GM23248 (cell line): ENCODE results near the gene TMC1. TPM values are rescaled to one million over a fixed set of nuclear protein-coding genes. Genes with fewer than 3 reads are reported as not detected.

Experiments
- DNase-seq: peaks from one replicate; pipeline ENCODE4 v3.0.0-alpha.2; 2015
- H2AFZ ChIP-seq: fragments of 200-600 bp; sonication (generic); 2 replicates; pipeline ENCODE4 v1.6.1; 2016; ENCODE audit warnings: antibody characterized with exemption
- H3F3A ChIP-seq: fragments of 200-600 bp; sonication (generic); 2 replicates; pipeline ENCODE4 v1.6.1; 2016; ENCODE audit warnings: mild to moderate bottlenecking, antibody characterized with exemption, mixed run types; ENCODE audit not compliant: insufficient read depth
- H3K27ac ChIP-seq: fragments of 200-600 bp; sonication (generic); 2 replicates; pipeline ENCODE4 v1.5.1; 2016; ENCODE audit warnings: mild to moderate bottlenecking
- H3K27me3 ChIP-seq: fragments of 200-600 bp; sonication (generic); replicated peaks from 2 replicates; pipeline ENCODE4 v1.6.1; 2016; ENCODE audit warnings: mild to moderate bottlenecking; ENCODE audit not compliant: insufficient read depth
- H3K36me3 ChIP-seq: fragments of 200-600 bp; sonication (generic); 2 replicates; pipeline ENCODE4 v1.6.1; 2016; ENCODE audit warnings: low read depth, mild to moderate bottlenecking
- H3K4me1 ChIP-seq: fragments of 200-600 bp; sonication (generic); 2 replicates; pipeline ENCODE4 v1.6.1; 2016; ENCODE audit warnings: mild to moderate bottlenecking; ENCODE audit not compliant: insufficient read depth
- H3K4me2 ChIP-seq: fragments of 200-600 bp; sonication (generic); one replicate; pipeline ENCODE4 v1.6.1; 2016; ENCODE audit warnings: mild to moderate bottlenecking; ENCODE audit not compliant: unreplicated experiment
- H3K4me3 ChIP-seq: fragments of 200-600 bp; sonication (generic); 2 replicates; pipeline ENCODE4 v1.5.1; 2016; ENCODE audit warnings: mild to moderate bottlenecking
- H3K79me2 ChIP-seq: fragments of 200-600 bp; sonication (generic); 2 replicates; pipeline ENCODE4 v1.6.1; 2016; ENCODE audit warnings: mild to moderate bottlenecking; ENCODE audit not compliant: insufficient read depth
- H3K9ac ChIP-seq: fragments of 200-600 bp; sonication (generic); 2 replicates; pipeline ENCODE4 v1.6.1; 2016; ENCODE audit warnings: mild to moderate bottlenecking
- H3K9me2 ChIP-seq: fragments of 200-600 bp; sonication (generic); 2 replicates; pipeline ENCODE4 v1.6.1; 2016; ENCODE audit warnings: mixed run types, mild to moderate bottlenecking, moderate library complexity; ENCODE audit not compliant: insufficient read depth
- H3K9me3 ChIP-seq: fragments of 200-600 bp; sonication (generic); one replicate; pipeline ENCODE4 v1.6.1; 2017; ENCODE audit warnings: low read depth
- H4K20me1 ChIP-seq: fragments of 200-600 bp; sonication (generic); 2 replicates; pipeline ENCODE4 v1.6.0; 2016; ENCODE audit not compliant: insufficient read depth
- EZH2 ChIP-seq: fragments of 200-600 bp; sonication (generic); IDR thresholded peaks from 2 replicates; pipeline ENCODE4 v1.6.1; 2018; ENCODE audit warnings: antibody characterized with exemption, mild to moderate bottlenecking; ENCODE audit not compliant: insufficient read depth, poor library complexity, severe bottlenecking
- EZH2phosphoT487 ChIP-seq: fragments of 200-600 bp; sonication (generic); IDR thresholded peaks from 2 replicates; pipeline ENCODE4 v1.6.1; 2018; ENCODE audit warnings: antibody characterized with exemption, moderate library complexity, mild to moderate bottlenecking, low read depth; ENCODE audit not compliant: insufficient read depth
- WGBS, 2 experiments: methylation state at CpG; one replicate each; pipeline ENCODE4 v1.1.6; 2015 to 2017; ENCODE audit warnings: low lambda C conversion rate in 2 of 2, low coverage in 1 of 2; ENCODE audit errors: missing lambda C conversion rate in 2 of 2; 5-methylcytosine and 5-hydroxymethylcytosine counted together
- in situ Hi-C: fragments of 300-500 bp; cut with MboI; formaldehyde crosslinking; loops from 2 replicates; pipeline ENCODE4 v1.15.0; 2020
- polyA plus RNA-seq: library from polyadenylated mRNA; unstranded; fragments of >200 nt; fragmentation: Nextera tagmentation; extraction: Ambion mirVana; gene quantifications from 2 replicates; pipeline ENCODE4 v1.2.1, GENCODE V29; 2016
- total RNA-seq: library from RNA; depleted of rRNA; stranded (reverse); fragments of >200 nt; shearing (Covaris generic); gene quantifications from 2 replicates; pipeline ENCODE4 v1.2.3, GENCODE V29; 2014

Gene TMC1
- total and polyA plus RNA-seq, 2 experiments from 2014 or later: 0.45 TPM; not detected in 1

- Histone ChIP-seq H3K27me3 (no peaks in the 10 kb centered on the region), H4K20me1 (no peaks in the 10 kb centered on the region), H3K9ac (no peak overlapping the region), H3F3A (peaks cover 47% of the 10 kb centered on the region), H3K27ac (no peak overlapping the region), H3K36me3 (no peaks in the 10 kb centered on the region), H3K4me2 (no peak overlapping the region), H3K4me1 (peaks cover 49% of the 10 kb centered on the region), H3K4me3 (no peak overlapping the region), H3K9me2 (no peaks in the 10 kb centered on the region), H3K9me3 (no peaks in the 10 kb centered on the region), H2AFZ (no peak overlapping the region), H3K79me2 (no peaks in the 10 kb centered on the region)
- TF ChIP-seq EZH2 (no peak), EZH2phosphoT487 (no peak)
- in situ Hi-C loops: no loop called here
- DNase-seq: no peak
- WGBS, 2 experiments: 83 to 96% methylated on average over 2 of the region's 2 CpGs
These were observed 54.3 kb downstream of the TMC1 start for GRCh38 chr9:72575666-72576065.

GRCh38 chr9:72576087-72576486 lies 54.7 kb downstream of the TMC1 start:
- Histone ChIP-seq H4K20me1 (no peaks in the 10 kb centered on the region), H2AFZ (no peak overlapping the region), H3K9ac (no peak overlapping the region), H3K27me3 (no peaks in the 10 kb centered on the region), H3K36me3 (no peaks in the 10 kb centered on the region), H3K9me3 (no peaks in the 10 kb centered on the region), H3F3A (peaks cover 52% of the 10 kb centered on the region), H3K4me1 (peaks cover 54% of the 10 kb centered on the region), H3K9me2 (no peaks in the 10 kb centered on the region), H3K27ac (peak overlapping the region; percentile 72; the same call in 1 of the 2 replicates), H3K4me3 (no peak overlapping the region), H3K4me2 (no peak overlapping the region), H3K79me2 (no peaks in the 10 kb centered on the region)
- TF ChIP-seq EZH2phosphoT487 (no peak), EZH2 (no peak)
- 96 to 100% methylated on average over 2 of the region's 2 CpGs for WGBS, 2 experiments
- no peak for DNase-seq
- in situ Hi-C loops: no loop called here

- Histone ChIP-seq H3K4me1 (peaks cover 66% of the 10 kb centered on the region), H3K9me2 (no peaks in the 10 kb centered on the region), H3K9me3 (no peaks in the 10 kb centered on the region), H3K79me2 (no peaks in the 10 kb centered on the region), H4K20me1 (no peaks in the 10 kb centered on the region), H3K27me3 (no peaks in the 10 kb centered on the region), H3K4me3 (peak overlapping the region; percentile 12; the same call in 1 of the 2 replicates), H3K4me2 (peak overlapping the region; percentile 67), H3K9ac (peak overlapping the region; percentile 49), H2AFZ (peak overlapping the region; percentile 10), H3F3A (peaks cover 64% of the 10 kb centered on the region), H3K36me3 (no peaks in the 10 kb centered on the region), H3K27ac (peak overlapping the region; percentile 72)
- DNase-seq: peak; percentile 91
- in situ Hi-C loops: no loop called here
- WGBS, 2 experiments: 1 to 2% methylated on average over 4 of the region's 4 CpGs
- no peak for TF ChIP-seq EZH2phosphoT487
- no peak for TF ChIP-seq EZH2
These were observed 55.9 kb downstream of the TMC1 start for GRCh38 chr9:72577212-72577753.

- 83 to 87% methylated on average over 4 of the region's 4 CpGs for WGBS, 2 experiments
- Histone ChIP-seq H3K9ac (peak overlapping the region; percentile 52), H3K4me1 (peaks cover 73% of the 10 kb centered on the region), H3F3A (peaks cover 68% of the 10 kb centered on the region), H3K4me3 (no peak overlapping the region), H3K9me2 (no peaks in the 10 kb centered on the region), H3K27ac (peak overlapping the region; percentile 72), H3K9me3 (no peaks in the 10 kb centered on the region), H3K79me2 (no peaks in the 10 kb centered on the region), H3K36me3 (no peaks in the 10 kb centered on the region), H2AFZ (peak overlapping the region; percentile 41; the same call in 1 of the 2 replicates), H3K27me3 (no peaks in the 10 kb centered on the region), H4K20me1 (no peaks in the 10 kb centered on the region), H3K4me2 (peak overlapping the region; percentile 67)
- DNase-seq: peak; percentile 70
- in situ Hi-C loops: no loop called here
- no peak for TF ChIP-seq EZH2
- TF ChIP-seq EZH2phosphoT487: no peak
These were observed 57.8 kb downstream of the TMC1 start for GRCh38 chr9:72579190-72579589.
